Transverse colon (tissue), 4 donors: ENCODE results near the gene CALHM1.

Experiments
- EP300 ChIP-seq: sonication (generic); formaldehyde crosslinking; IDR thresholded peaks from one replicate; pipeline ENCODE4 v1.6.1; 2017; ENCODE audit warnings: antibody characterized with exemption, low read depth
- POLR2AphosphoS5 ChIP-seq, 3 donors: sonication (generic); formaldehyde crosslinking; IDR thresholded peaks; one replicate each; pipeline ENCODE4 v1.6.1; 2016; ENCODE audit warnings: antibody characterized with exemption in 3 of 3
- TF ChIP-seq, protein P1 (sequence below), 5 experiments: fragments of 200-600 bp in 3 of 5; fragments of 450-650 bp in 2 of 5; sonication (generic) in 3 of 5; IDR thresholded peaks; 1 replicate in 2 of 5; 2 replicates in 3 of 5; pipeline ENCODE4 v1.5.1; 2016 to 2017; ENCODE audit warnings: antibody characterized with exemption in 5 of 5, inconsistent platforms in 3 of 5, mild to moderate bottlenecking in 2 of 5, moderate library complexity in 1 of 5

DNA sequence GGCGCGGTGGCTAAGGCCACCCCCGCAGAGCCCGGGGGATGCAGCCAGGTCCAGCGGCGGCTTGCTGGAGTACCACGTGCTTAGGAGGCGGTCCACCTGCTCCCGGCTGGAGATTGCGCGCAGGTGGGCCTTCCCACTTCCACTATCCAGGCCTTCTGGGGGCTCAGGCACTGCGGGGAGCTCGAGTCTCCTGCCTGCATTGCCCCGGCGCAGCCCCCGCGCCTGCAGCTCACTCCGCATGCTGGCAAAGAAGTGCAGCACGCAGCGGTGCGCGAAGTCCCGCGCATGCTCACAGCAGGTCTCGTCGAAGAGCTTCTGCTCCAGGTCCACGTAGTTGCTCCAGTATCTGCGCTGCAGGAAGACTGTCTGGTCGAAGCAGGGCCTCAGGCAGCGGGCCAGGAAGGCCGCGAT is 14.6 kb upstream of the CALHM1 start:
- TF ChIP-seq, protein P1, sequence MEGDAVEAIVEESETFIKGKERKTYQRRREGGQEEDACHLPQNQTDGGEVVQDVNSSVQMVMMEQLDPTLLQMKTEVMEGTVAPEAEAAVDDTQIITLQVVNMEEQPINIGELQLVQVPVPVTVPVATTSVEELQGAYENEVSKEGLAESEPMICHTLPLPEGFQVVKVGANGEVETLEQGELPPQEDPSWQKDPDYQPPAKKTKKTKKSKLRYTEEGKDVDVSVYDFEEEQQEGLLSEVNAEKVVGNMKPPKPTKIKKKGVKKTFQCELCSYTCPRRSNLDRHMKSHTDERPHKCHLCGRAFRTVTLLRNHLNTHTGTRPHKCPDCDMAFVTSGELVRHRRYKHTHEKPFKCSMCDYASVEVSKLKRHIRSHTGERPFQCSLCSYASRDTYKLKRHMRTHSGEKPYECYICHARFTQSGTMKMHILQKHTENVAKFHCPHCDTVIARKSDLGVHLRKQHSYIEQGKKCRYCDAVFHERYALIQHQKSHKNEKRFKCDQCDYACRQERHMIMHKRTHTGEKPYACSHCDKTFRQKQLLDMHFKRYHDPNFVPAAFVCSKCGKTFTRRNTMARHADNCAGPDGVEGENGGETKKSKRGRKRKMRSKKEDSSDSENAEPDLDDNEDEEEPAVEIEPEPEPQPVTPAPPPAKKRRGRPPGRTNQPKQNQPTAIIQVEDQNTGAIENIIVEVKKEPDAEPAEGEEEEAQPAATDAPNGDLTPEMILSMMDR (IDR thresholded peaks at IDR 0.05), result no peak
- TF ChIP-seq EP300, result no peak
- TF ChIP-seq POLR2AphosphoS5 (IDR thresholded peaks at IDR 0.05), result no peak
